Measurements from ENCODE around the gene NDRG3. TPM values are rescaled to one million over a fixed set of nuclear protein-coding genes. Genes with fewer than 3 reads are reported as not detected.
"Not testable (repeated sequence)": the region's sequence is repeated elsewhere in the genome, so short reads cannot be mapped to it uniquely, and the experiment has no call there.

NDRG3 gene
- total and polyA plus RNA-seq, 2 experiments from 2014 or later: 31.1 to 43.4 TPM

DNA sequence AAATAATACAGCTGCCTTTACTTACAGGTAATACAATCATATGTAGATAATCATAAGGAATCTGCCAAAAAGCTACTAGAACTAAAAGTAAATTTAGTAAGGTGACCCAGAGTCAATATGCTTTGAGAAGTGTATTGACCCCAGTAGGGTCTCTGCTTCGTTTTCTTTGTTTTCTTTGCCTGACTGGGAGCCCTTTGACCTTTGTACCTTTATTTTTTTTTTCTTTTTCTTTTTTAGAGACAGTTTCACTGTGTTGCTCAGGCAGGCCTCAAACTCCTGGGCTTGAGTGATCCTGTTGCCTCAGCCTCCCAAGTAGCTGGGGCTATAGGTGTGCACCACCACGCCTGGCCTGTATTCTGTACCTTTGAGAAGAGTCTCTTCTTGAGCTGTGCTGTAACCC lies 122.4 kb downstream of the NDRG3 start:
- Histone ChIP-seq H3K9me3 (ENCODE audit: low read depth) (no peaks in the 10 kb centered on the region), H3K27ac (no peak overlapping the region), H3K4me1 (ENCODE audit: low read depth) (no peaks in the 10 kb centered on the region), H3K36me3 (no peaks in the 10 kb centered on the region), H3K27me3 (no peaks in the 10 kb centered on the region), H3K4me3 (no peak overlapping the region)
- no peak for DNase-seq (ENCODE audit: low read depth in 1 of 2, low spot score in 1 of 2)
- TF ChIP-seq, protein P1, sequence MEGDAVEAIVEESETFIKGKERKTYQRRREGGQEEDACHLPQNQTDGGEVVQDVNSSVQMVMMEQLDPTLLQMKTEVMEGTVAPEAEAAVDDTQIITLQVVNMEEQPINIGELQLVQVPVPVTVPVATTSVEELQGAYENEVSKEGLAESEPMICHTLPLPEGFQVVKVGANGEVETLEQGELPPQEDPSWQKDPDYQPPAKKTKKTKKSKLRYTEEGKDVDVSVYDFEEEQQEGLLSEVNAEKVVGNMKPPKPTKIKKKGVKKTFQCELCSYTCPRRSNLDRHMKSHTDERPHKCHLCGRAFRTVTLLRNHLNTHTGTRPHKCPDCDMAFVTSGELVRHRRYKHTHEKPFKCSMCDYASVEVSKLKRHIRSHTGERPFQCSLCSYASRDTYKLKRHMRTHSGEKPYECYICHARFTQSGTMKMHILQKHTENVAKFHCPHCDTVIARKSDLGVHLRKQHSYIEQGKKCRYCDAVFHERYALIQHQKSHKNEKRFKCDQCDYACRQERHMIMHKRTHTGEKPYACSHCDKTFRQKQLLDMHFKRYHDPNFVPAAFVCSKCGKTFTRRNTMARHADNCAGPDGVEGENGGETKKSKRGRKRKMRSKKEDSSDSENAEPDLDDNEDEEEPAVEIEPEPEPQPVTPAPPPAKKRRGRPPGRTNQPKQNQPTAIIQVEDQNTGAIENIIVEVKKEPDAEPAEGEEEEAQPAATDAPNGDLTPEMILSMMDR (IDR thresholded peaks at IDR 0.05; ENCODE audit: low read depth, low read length): no peak

GRCh38 chr20:36620917-36621316 lies 125.0 kb downstream of the NDRG3 start:
- no peak overlapping the region for H3K4me3 ChIP-seq
- no peak overlapping the region for H3K27ac ChIP-seq
- no peaks in the 10 kb centered on the region for H3K36me3 ChIP-seq
- no peaks in the 10 kb centered on the region for H3K4me1 ChIP-seq (ENCODE audit: low read depth)
- no peaks in the 10 kb centered on the region for H3K9me3 ChIP-seq (ENCODE audit: low read depth)
- H3K27me3 ChIP-seq: no peaks in the 10 kb centered on the region
- DNase-seq (ENCODE audit: low read depth in 1 of 2, low spot score in 1 of 2): no peak
- TF ChIP-seq, protein P1 (IDR thresholded peaks at IDR 0.05; ENCODE audit: low read depth, low read length): no peak

GRCh38 chr20:36614781-36615557 lies 130.9 kb downstream of the NDRG3 start:
- Histone ChIP-seq H3K27me3 (no peaks in the 10 kb centered on the region), H3K9me3 (ENCODE audit: low read depth) (no peaks in the 10 kb centered on the region), H3K4me3 (no peak overlapping the region), H3K36me3 (peaks cover 37% of the 10 kb centered on the region), H3K27ac (no peak overlapping the region), H3K4me1 (ENCODE audit: low read depth) (no peaks in the 10 kb centered on the region)
- DNase-seq (ENCODE audit: low read depth in 1 of 2, low spot score in 1 of 2): no peak
- TF ChIP-seq, protein P1 (IDR thresholded peaks at IDR 0.05; ENCODE audit: low read depth, low read length): no peak

- Histone ChIP-seq H3K4me1 (ENCODE audit: low read depth) (no peaks in the 10 kb centered on the region), H3K27me3 (no peaks in the 10 kb centered on the region), H3K4me3 (no peak overlapping the region), H3K36me3 (peaks cover 43% of the 10 kb centered on the region), H3K27ac (no peak overlapping the region), H3K9me3 (ENCODE audit: low read depth) (no peaks in the 10 kb centered on the region)
- DNase-seq (ENCODE audit: low read depth in 1 of 2, low spot score in 1 of 2): no peak
- TF ChIP-seq, protein P1 (IDR thresholded peaks at IDR 0.05; ENCODE audit: low read depth, low read length): no peak
Measured at GRCh38 chr20:36613974-36614373, 131.9 kb downstream of the NDRG3 start.

- no peaks in the 10 kb centered on the region for H3K4me1 ChIP-seq (ENCODE audit: low read depth)
- no peak overlapping the region for H3K27ac ChIP-seq
- DNase-seq (ENCODE audit: low read depth in 1 of 2, low spot score in 1 of 2): no peak
- TF ChIP-seq, protein P1 (IDR thresholded peaks at IDR 0.05; ENCODE audit: low read depth, low read length): no peak
- H3K36me3 ChIP-seq: peaks cover 43% of the 10 kb centered on the region
- H3K9me3 ChIP-seq (ENCODE audit: low read depth): no peaks in the 10 kb centered on the region
- H3K27me3 ChIP-seq: no peaks in the 10 kb centered on the region
- no peak overlapping the region for H3K4me3 ChIP-seq
Measured at GRCh38 chr20:36611625-36612024, 134.3 kb downstream of the NDRG3 start.

- peaks cover 35% of the 10 kb centered on the region for H3K36me3 ChIP-seq
- not testable (repeated sequence) for H3K27me3 ChIP-seq; H3K27ac ChIP-seq; H3K4me3 ChIP-seq; H3K9me3 ChIP-seq (ENCODE audit: low read depth); H3K4me1 ChIP-seq (ENCODE audit: low read depth); DNase-seq (ENCODE audit: low read depth in 1 of 2, low spot score in 1 of 2)
Measured at GRCh38 chr20:36608388-36608728, 137.5 kb downstream of the NDRG3 start.

All from cardiac muscle cell (in vitro differentiated cells and primary cell).